Measurements from ENCODE around the gene DESI2. TPM values are rescaled to one million over a fixed set of nuclear protein-coding genes. Genes with fewer than 3 reads are reported as not detected.

Gene DESI2
- total and polyA plus RNA-seq, 2 experiments from 2014 or later: 33.0 to 43.3 TPM

GRCh38 chr1:244645414-244645813 lies 7.5 kb upstream of the DESI2 start:
- H3K9me3 ChIP-seq (ENCODE audit: low read depth): no peaks in the 10 kb centered on the region
- H3K4me3 ChIP-seq: no peak overlapping the region
- no peak overlapping the region for H3K27ac ChIP-seq
- no peak for DNase-seq (ENCODE audit: low read depth in 1 of 2, low spot score in 1 of 2)
- no peaks in the 10 kb centered on the region for H3K27me3 ChIP-seq
- H3K4me1 ChIP-seq (ENCODE audit: low read depth): no peaks in the 10 kb centered on the region
- no peak for TF ChIP-seq CTCF (IDR thresholded peaks at IDR 0.05; ENCODE audit: low read depth, low read length)
- H3K36me3 ChIP-seq: no peaks in the 10 kb centered on the region

- no peaks in the 10 kb centered on the region for H3K9me3 ChIP-seq (ENCODE audit: low read depth)
- DNase-seq (ENCODE audit: low read depth in 1 of 2, low spot score in 1 of 2): no peak
- H3K4me3 ChIP-seq: no peak overlapping the region
- H3K27me3 ChIP-seq: no peaks in the 10 kb centered on the region
- no peak for TF ChIP-seq CTCF (IDR thresholded peaks at IDR 0.05; ENCODE audit: low read depth, low read length)
- no peaks in the 10 kb centered on the region for H3K36me3 ChIP-seq
- H3K4me1 ChIP-seq (ENCODE audit: low read depth): no peaks in the 10 kb centered on the region
- H3K27ac ChIP-seq: no peak overlapping the region
Measured at GRCh38 chr1:244645890-244646289, 7.0 kb upstream of the DESI2 start.

- Histone ChIP-seq H3K27me3 (no peaks in the 10 kb centered on the region), H3K36me3 (no peaks in the 10 kb centered on the region), H3K4me3 (no peak overlapping the region), H3K27ac (no peak overlapping the region), H3K9me3 (ENCODE audit: low read depth) (no peaks in the 10 kb centered on the region), H3K4me1 (ENCODE audit: low read depth) (no peaks in the 10 kb centered on the region)
- no peak for TF ChIP-seq CTCF (IDR thresholded peaks at IDR 0.05; ENCODE audit: low read depth, low read length)
- no peak for DNase-seq (ENCODE audit: low read depth in 1 of 2, low spot score in 1 of 2)
Measured at GRCh38 chr1:244647819-244648218, 5.1 kb upstream of the DESI2 start.

GRCh38 chr1:244651956-244652622 lies 837 bp upstream of the DESI2 start:
- DNase-seq (ENCODE audit: low read depth in 1 of 2, low spot score in 1 of 2): no peak
- Histone ChIP-seq H3K4me1 (ENCODE audit: low read depth) (peaks cover 16% of the 10 kb centered on the region), H3K27me3 (no peaks in the 10 kb centered on the region), H3K9me3 (ENCODE audit: low read depth) (no peaks in the 10 kb centered on the region), H3K27ac (no peak overlapping the region), H3K36me3 (no peaks in the 10 kb centered on the region), H3K4me3 (peak overlapping the region; percentile 32)
- TF ChIP-seq CTCF (IDR thresholded peaks at IDR 0.05; ENCODE audit: low read depth, low read length): no peak

- Histone ChIP-seq H3K27me3 (no peaks in the 10 kb centered on the region), H3K36me3 (no peaks in the 10 kb centered on the region), H3K4me1 (ENCODE audit: low read depth) (peaks cover 16% of the 10 kb centered on the region), H3K27ac (peak overlapping the region; percentile 82), H3K4me3 (peak overlapping the region; percentile 75), H3K9me3 (ENCODE audit: low read depth) (no peaks in the 10 kb centered on the region)
- DNase-seq (ENCODE audit: low read depth in 1 of 2, low spot score in 1 of 2): peak; percentile 14 to 40
- TF ChIP-seq CTCF (IDR thresholded peaks at IDR 0.05; ENCODE audit: low read depth, low read length): no peak
Measured at GRCh38 chr1:244653439-244654107, 647 bp downstream of the DESI2 start.

All from cardiac muscle cell (in vitro differentiated cells and primary cell).